Upper lobe of left lung (tissue), 6 donors: ENCODE data around the gene MRC2. TPM values are rescaled to one million over a fixed set of nuclear protein-coding genes. Genes with fewer than 3 reads are reported as not detected.

Source experiments
- ATAC-seq, 2 donors: fragments of 200-7000 bp; cut with Tn5 transposase; one replicate each; pipeline ENCODE4 v1.9.1; 2022; ENCODE audit warnings: mild to moderate bottlenecking in 2 of 2, moderate library complexity in 2 of 2; ENCODE audit not compliant: low FRiP score in 2 of 2
- DNase-seq, 2 donors: peaks; one replicate each; pipeline ENCODE4 v3.0.0-alpha.2; 2019 to 2020
- H3K27ac ChIP-seq, 4 donors: fragments of 200-600 bp; sonication (generic); one replicate each; pipeline ENCODE4 v1.5.1; 2016 to 2019
- H3K27me3 ChIP-seq, 4 donors: fragments of 200-600 bp; sonication (generic); one replicate each; pipeline ENCODE4 v1.5.1; 2017 to 2019
- H3K36me3 ChIP-seq, 4 donors: fragments of 200-600 bp; sonication (generic); one replicate each; pipeline ENCODE4 v1.5.1; 2016 to 2019
- H3K4me1 ChIP-seq, 4 donors: fragments of 200-600 bp; sonication (generic); one replicate each; pipeline ENCODE4 v1.5.1; 2018 to 2019
- H3K4me3 ChIP-seq, 4 donors: fragments of 200-600 bp; sonication (generic); one replicate each; pipeline ENCODE4 v1.5.1; 2017 to 2019; ENCODE audit warnings: mild to moderate bottlenecking in 2 of 4, moderate library complexity in 1 of 4
- H3K9me3 ChIP-seq, 4 donors: fragments of 200-600 bp; sonication (generic); one replicate each; pipeline ENCODE4 v1.5.1; 2018 to 2019
- CTCF ChIP-seq, 6 experiments: fragments of 450-650 bp in 4 of 6; fragments of 200-600 bp in 2 of 6; sonication (generic) in 2 of 6; IDR thresholded peaks; one replicate each; pipeline ENCODE4 v1.5.1; 2016 to 2019; ENCODE audit warnings: antibody characterized with exemption in 6 of 6
- EP300 ChIP-seq, 4 donors: sonication (generic); formaldehyde crosslinking; IDR thresholded peaks; one replicate each; pipeline ENCODE4 v1.5.1; 2017; ENCODE audit warnings: antibody characterized with exemption in 4 of 4, control low read depth in 2 of 4
- POLR2A ChIP-seq, 4 donors: fragments of 450-650 bp; IDR thresholded peaks; one replicate each; pipeline ENCODE4 v1.5.1; 2016 to 2017; ENCODE audit warnings: antibody characterized with exemption in 4 of 4, mild to moderate bottlenecking in 2 of 4
- POLR2AphosphoS5 ChIP-seq, 2 donors: sonication (generic); formaldehyde crosslinking; IDR thresholded peaks; one replicate each; pipeline ENCODE4 v1.5.1; 2017; ENCODE audit warnings: antibody characterized with exemption in 2 of 2
- WGBS, 2 donors: methylation state at CpG; one replicate each; pipeline ENCODE4 v1.1.5; 2017 to 2018; 5-methylcytosine and 5-hydroxymethylcytosine counted together
- total RNA-seq, 6 donors: library from RNA; depleted of rRNA in 4 of 6; stranded (reverse); fragments of >200 nt in 4 of 6; gene quantifications; one replicate each; pipeline versions ENCODE4 v1.1.0 to v1.2.1, GENCODE V29; 2016 to 2021
- donor health status: DM: no; HTN: no; CAD: no; lungs with moderate emphysema.
- donor health status: DM: no; HTN: yes; CAD: no; lungs with severe emphysema.

MRC2 gene
- total RNA-seq, 6 donors from 2014 or later, result 32.1 to 185 (median 116) TPM

DNA sequence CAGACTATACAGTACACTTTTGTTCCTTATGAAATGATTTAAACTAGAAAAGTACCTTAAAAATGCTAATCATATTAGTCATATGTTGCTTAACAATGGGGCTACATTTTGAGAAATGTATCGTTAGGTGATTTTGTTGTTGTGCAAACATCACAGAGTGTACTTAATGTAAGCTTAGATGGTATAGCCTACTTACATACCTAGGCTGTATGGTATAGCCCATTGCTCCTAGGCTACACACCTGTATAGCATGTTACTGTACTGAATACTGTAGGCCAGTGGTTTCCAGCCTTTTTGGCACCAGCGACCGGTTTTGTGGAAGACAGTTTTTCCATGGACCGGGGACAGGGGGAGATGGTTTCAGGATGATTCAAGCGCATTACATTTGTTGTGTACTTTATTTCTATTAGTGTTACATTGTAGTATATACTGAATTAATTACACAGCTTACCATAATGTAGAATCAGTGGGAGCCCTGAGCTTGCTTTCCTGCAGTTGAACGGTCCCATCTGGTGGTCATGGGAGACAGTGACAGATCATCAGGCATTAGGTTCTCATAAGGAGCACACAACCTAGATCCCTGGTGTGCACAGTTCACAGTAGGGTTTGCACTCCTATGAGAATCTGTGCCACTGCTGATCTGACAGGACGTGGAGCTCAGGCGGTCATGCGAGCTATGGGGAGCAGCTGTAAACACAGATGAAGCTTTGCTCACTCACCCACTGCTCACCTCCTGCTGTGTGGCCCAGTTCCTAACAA, 35.0 kb upstream of the MRC2 start:
- DNase-seq, result no peak
- TF ChIP-seq POLR2A (IDR thresholded peaks at IDR 0.05) (no peak), EP300 (IDR thresholded peaks at IDR 0.05) (no peak), POLR2AphosphoS5 (IDR thresholded peaks at IDR 0.05) (no peak), CTCF (IDR thresholded peaks at IDR 0.05) (no peak)
- no peak for ATAC-seq
- Histone ChIP-seq H3K27ac (peak overlapping the region in 2 of 4 donors; percentile 3 to 66), H3K9me3 (no peaks in the 10 kb centered on the region), H3K4me3 (no peak overlapping the region), H3K27me3 (no peaks in the 10 kb centered on the region), H3K36me3 (peaks cover 6 to 77% (median 21%) of the 10 kb centered on the region in 4 donors), H3K4me1 (peaks cover 0 to 22% (median 3%) of the 10 kb centered on the region in 4 donors)
- WGBS, 2 donors, result 90 to 91% methylated on average over 6 to 9 of the region's 9 CpGs

DNA sequence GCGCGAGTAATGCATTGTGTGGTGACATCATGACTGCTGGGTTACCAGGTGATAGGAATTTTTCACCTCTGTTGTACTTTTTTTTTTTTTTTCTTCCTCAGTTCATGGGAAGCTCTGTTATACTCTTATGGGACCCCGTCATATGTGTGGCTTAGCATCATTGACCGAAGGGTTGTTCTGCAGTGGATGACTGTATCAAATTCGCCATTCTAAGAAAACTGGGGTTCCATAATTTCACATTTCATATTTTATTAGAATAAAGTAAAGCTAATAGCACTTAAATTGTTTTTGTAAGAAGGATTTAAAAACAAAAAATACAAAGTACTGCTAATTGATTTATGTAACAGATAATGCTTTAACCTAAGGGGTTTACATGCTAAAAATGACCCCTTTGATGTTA, 32.0 kb upstream of the MRC2 start:
- Histone ChIP-seq H3K27ac (no peak overlapping the region), H3K36me3 (peaks cover 6 to 76% (median 18%) of the 10 kb centered on the region in 4 donors), H3K4me3 (no peak overlapping the region), H3K4me1 (peaks cover 0 to 26% (median 5%) of the 10 kb centered on the region in 4 donors), H3K9me3 (no peaks in the 10 kb centered on the region), H3K27me3 (no peaks in the 10 kb centered on the region)
- TF ChIP-seq POLR2A (IDR thresholded peaks at IDR 0.05) (no peak), EP300 (IDR thresholded peaks at IDR 0.05) (no peak), CTCF (IDR thresholded peaks at IDR 0.05) (no peak), POLR2AphosphoS5 (IDR thresholded peaks at IDR 0.05) (no peak)
- 97 to 99% methylated on average over 5 of the region's 5 CpGs for WGBS, 2 donors
- ATAC-seq (no peak), DNase-seq (no peak)

GRCh38 chr17:62596662-62597061, 30.8 kb upstream of the MRC2 start:
- TF ChIP-seq POLR2AphosphoS5 (IDR thresholded peaks at IDR 0.05) (no peak), EP300 (IDR thresholded peaks at IDR 0.05) (no peak), POLR2A (IDR thresholded peaks at IDR 0.05) (no peak), CTCF (IDR thresholded peaks at IDR 0.05) (no peak)
- Histone ChIP-seq H3K27me3 (no peaks in the 10 kb centered on the region), H3K36me3 (peaks cover 6 to 79% (median 23%) of the 10 kb centered on the region in 4 donors), H3K9me3 (no peaks in the 10 kb centered on the region), H3K4me3 (no peak overlapping the region), H3K27ac (peak overlapping the region in 1 of 4 donors; percentile 38), H3K4me1 (peaks cover 0 to 17% (median 7%) of the 10 kb centered on the region in 4 donors)
- no peak for ATAC-seq
- 93 to 98% methylated on average over 2 of the region's 2 CpGs for WGBS, 2 donors
- DNase-seq, result no peak

GRCh38 chr17:62597150-62597549, 30.3 kb upstream of the MRC2 start:
- Histone ChIP-seq H3K27ac (peak overlapping the region in 3 of 4 donors; percentile 38 to 74 (median 39)), H3K36me3 (peaks cover 6 to 79% (median 25%) of the 10 kb centered on the region in 4 donors), H3K4me3 (no peak overlapping the region), H3K4me1 (peaks cover 0 to 14% (median 7%) of the 10 kb centered on the region in 4 donors), H3K9me3 (no peaks in the 10 kb centered on the region), H3K27me3 (no peaks in the 10 kb centered on the region)
- ATAC-seq (no peak), DNase-seq (no peak)
- 83 to 93% methylated on average over 2 of the region's 2 CpGs for WGBS, 2 donors
- no peak for TF ChIP-seq CTCF (IDR thresholded peaks at IDR 0.05)
- TF ChIP-seq POLR2AphosphoS5 (IDR thresholded peaks at IDR 0.05), result no peak
- no peak for TF ChIP-seq EP300 (IDR thresholded peaks at IDR 0.05)
- no peak for TF ChIP-seq POLR2A (IDR thresholded peaks at IDR 0.05)
